GM12865 (cell line): ENCODE measurements around the gene ZNF565.

Source experiments
- DNase-seq: peaks from one replicate; pipeline ENCODE4 v3.0.0; 2010; ENCODE audit warnings: low read depth
- H3K4me3 ChIP-seq: 2 replicates; pipeline ENCODE4 v1.5.1; 2011; ENCODE audit warnings: mild to moderate bottlenecking, low read depth, low read length, control low read depth
- CTCF ChIP-seq: IDR thresholded peaks from 2 replicates; pipeline ENCODE4 v1.5.1; 2011; ENCODE audit warnings: low read length, control low read depth, low read depth, inconsistent platforms; ENCODE audit not compliant: insufficient read depth; ENCODE audit errors: missing control alignments

ZNF565 gene

GRCh38 chr19:36214386-36215275 is at the start of gene ZNF565, which contains the start of gene ZNF146:
TSS of gene ZNF565 (minus strand) at chr19:36214665. CDS start at chr19:36201985, 12,680 bp downstream.
TSS of gene ZNF146 (plus strand) at chr19:36215106. CDS start at chr19:36236441, 21,335 bp downstream.
- H3K4me3 ChIP-seq: peak within 1 kb of the TSS; percentile 70
- DNase-seq: peak; percentile 99
- no peak for TF ChIP-seq CTCF

GRCh38 chr19:36259211-36259610 is 44.7 kb upstream of the ZNF565 start:
- no peak for DNase-seq
- H3K4me3 ChIP-seq: no peak overlapping the region
- no peak for TF ChIP-seq CTCF

- no peak for DNase-seq
- no peak overlapping the region for H3K4me3 ChIP-seq
- no peak for TF ChIP-seq CTCF
Measured at GRCh38 chr19:36258028-36258875, 43.8 kb upstream of the ZNF565 start.

GRCh38 chr19:36257520-36257876 is 43.0 kb upstream of the ZNF565 start:
- no peak overlapping the region for H3K4me3 ChIP-seq
- no peak for TF ChIP-seq CTCF
- DNase-seq: no peak

- TF ChIP-seq CTCF: no peak
- no peak for DNase-seq
- no peak overlapping the region for H3K4me3 ChIP-seq
Measured at GRCh38 chr19:36256853-36257519, 42.5 kb upstream of the ZNF565 start.

GRCh38 chr19:36256064-36256463 is 41.6 kb upstream of the ZNF565 start:
- DNase-seq: no peak
- TF ChIP-seq CTCF: no peak
- H3K4me3 ChIP-seq: no peak overlapping the region
